GM23338 (cell line): ENCODE results near the gene TEX30. TPM values are rescaled to one million over a fixed set of nuclear protein-coding genes. Genes with fewer than 3 reads are reported as not detected.

Experiments used
- ATAC-seq: fragments of 200-7000 bp; cut with Tn5 transposase; 3 replicates; pipeline ENCODE4 v1.9.1; 2020
- DNase-seq: peaks from one replicate; pipeline ENCODE4 v3.0.0-alpha.2; 2015; ENCODE audit warnings: low spot score
- H2AFZ ChIP-seq: fragments of 200-600 bp; sonication (generic); 2 replicates; pipeline ENCODE4 v1.8.0; 2016; ENCODE audit warnings: antibody characterized with exemption, mild to moderate bottlenecking, moderate library complexity
- H3F3A ChIP-seq: fragments of 200-600 bp; sonication (generic); replicated peaks from 2 replicates; pipeline ENCODE4 v1.8.0; 2017; ENCODE audit warnings: antibody characterized with exemption, mixed run types, low read depth
- H3K27ac ChIP-seq: fragments of 200-600 bp; sonication (generic); 2 replicates; pipeline ENCODE4 v1.6.1; 2016; ENCODE audit warnings: low read depth
- H3K27me3 ChIP-seq: fragments of 200-600 bp; sonication (generic); 2 replicates; pipeline ENCODE4 v1.8.0; 2016; ENCODE audit warnings: mild to moderate bottlenecking, mixed run types, moderate library complexity; ENCODE audit not compliant: insufficient read depth
- H3K36me3 ChIP-seq: fragments of 200-600 bp; sonication (generic); 2 replicates; pipeline ENCODE4 v1.8.0; 2016; ENCODE audit warnings: mild to moderate bottlenecking; ENCODE audit not compliant: insufficient read depth
- H3K4me1 ChIP-seq: fragments of 200-600 bp; sonication (generic); 2 replicates; pipeline ENCODE4 v1.8.0; 2016; ENCODE audit warnings: mild to moderate bottlenecking, moderate library complexity; ENCODE audit not compliant: insufficient read depth
- H3K4me2 ChIP-seq: fragments of 200-600 bp; sonication (generic); 2 replicates; pipeline ENCODE4 v1.7.1; 2017; ENCODE audit warnings: mixed run types
- H3K4me3 ChIP-seq: fragments of 200-600 bp; sonication (generic); 2 replicates; pipeline ENCODE4 v1.6.1; 2016; ENCODE audit warnings: mixed run types
- H3K79me2 ChIP-seq: fragments of 200-600 bp; sonication (generic); replicated peaks from 2 replicates; pipeline ENCODE4 v1.8.0; 2017; ENCODE audit warnings: mild to moderate bottlenecking; ENCODE audit not compliant: insufficient read depth
- H3K9me2 ChIP-seq: fragments of 200-600 bp; sonication (generic); 2 replicates; pipeline ENCODE4 v1.8.0; 2017; ENCODE audit not compliant: insufficient read depth
- H4K20me1 ChIP-seq: fragments of 200-600 bp; sonication (generic); replicated peaks from 2 replicates; pipeline ENCODE4 v1.8.0; 2017; ENCODE audit warnings: mild to moderate bottlenecking; ENCODE audit not compliant: insufficient read depth
- H3K27ac Mint-ChIP-seq: 2 replicates; pipeline ENCODE4 v1.8.0; 2020; ENCODE audit warnings: inconsistent platforms, mild to moderate bottlenecking, moderate library complexity, mixed read lengths
- H3K27me3 Mint-ChIP-seq: 3 replicates; pipeline ENCODE4 v1.8.0; 2022; ENCODE audit warnings: low read depth, mild to moderate bottlenecking, moderate library complexity, mixed read lengths, inconsistent platforms; ENCODE audit not compliant: insufficient read depth, poor library complexity
- H3K36me3 Mint-ChIP-seq: 3 replicates; pipeline ENCODE4 v1.8.0; 2021; ENCODE audit warnings: low read depth, mild to moderate bottlenecking, inconsistent platforms, moderate library complexity, mixed read lengths
- H3K4me1 Mint-ChIP-seq: 3 replicates; pipeline ENCODE4 v1.8.0; 2020; ENCODE audit warnings: mild to moderate bottlenecking, inconsistent platforms, mixed read lengths
- H3K4me3 Mint-ChIP-seq: 3 replicates; pipeline ENCODE4 v1.8.0; 2021; ENCODE audit warnings: moderate library complexity, mild to moderate bottlenecking, inconsistent platforms, mixed read lengths
- H3K9me3 Mint-ChIP-seq: 3 replicates; pipeline ENCODE4 v1.8.0; 2020; ENCODE audit warnings: moderate library complexity, mild to moderate bottlenecking, inconsistent platforms, mixed read lengths
- CREB1 ChIP-seq: fragments of 250-450 bp; sonication (Bioruptor Pico); IDR thresholded peaks from 2 replicates; pipeline ENCODE4 v1.5.0; 2020; ENCODE audit warnings: low read depth, mild to moderate bottlenecking, moderate library complexity
- CTCF ChIP-seq, 2 experiments: fragments of 200-600 bp in 1 of 2; sonication (generic) in 1 of 2; conservative IDR thresholded peaks; 2 replicates each; pipeline versions ENCODE4 v1.5.1 to v1.6.1; 2016 to 2017; ENCODE audit warnings: antibody characterized with exemption in 2 of 2, low read depth in 2 of 2, mild to moderate bottlenecking in 2 of 2, moderate library complexity in 1 of 2
- ETS1 ChIP-seq: IDR thresholded peaks from 2 replicates; pipeline ENCODE4 v1.6.1; 2016; ENCODE audit warnings: antibody characterized with exemption
- EZH2 ChIP-seq: fragments of 200-600 bp; sonication (generic); IDR thresholded peaks from one replicate; pipeline ENCODE4 v1.8.0; 2017; ENCODE audit warnings: antibody characterized with exemption, mild to moderate bottlenecking, low read depth; ENCODE audit not compliant: unreplicated experiment
- EZH2phosphoT487 ChIP-seq: fragments of 200-600 bp; sonication (generic); IDR thresholded peaks from one replicate; pipeline ENCODE4 v1.8.1; 2018; ENCODE audit warnings: antibody characterized with exemption; ENCODE audit not compliant: unreplicated experiment
- JUNB ChIP-seq: IDR thresholded peaks from one replicate; pipeline ENCODE4 v1.6.1; 2016; ENCODE audit warnings: antibody characterized with exemption; ENCODE audit not compliant: unreplicated experiment
- NANOG ChIP-seq: IDR thresholded peaks from 2 replicates; pipeline ENCODE4 v1.6.1; 2016; ENCODE audit warnings: antibody characterized with exemption, borderline replicate concordance
- POLR2AphosphoS5 ChIP-seq: IDR thresholded peaks from 2 replicates; pipeline ENCODE4 v1.6.1; 2016; ENCODE audit warnings: antibody characterized with exemption, low read depth
- REST ChIP-seq: IDR thresholded peaks from one replicate; pipeline ENCODE4 v1.6.1; 2018; ENCODE audit warnings: antibody characterized with exemption; ENCODE audit not compliant: unreplicated experiment
- STAT1 ChIP-seq: IDR thresholded peaks from one replicate; pipeline ENCODE4 v1.6.1; 2016; ENCODE audit warnings: antibody characterized with exemption; ENCODE audit not compliant: unreplicated experiment
- ZNF114 ChIP-seq: fragments of 250-450 bp; sonication (Bioruptor Pico); IDR thresholded peaks from 2 replicates; pipeline ENCODE4 v1.5.0; 2020; ENCODE audit warnings: mild to moderate bottlenecking, moderate library complexity
- ZNF331 ChIP-seq: fragments of 250-450 bp; sonication (Bioruptor Pico); IDR thresholded peaks from 2 replicates; pipeline ENCODE4 v1.5.0; 2020; ENCODE audit warnings: low read depth, mild to moderate bottlenecking, moderate library complexity
- ZNF462 ChIP-seq: fragments of 250-450 bp; sonication (Bioruptor Pico); IDR thresholded peaks from 2 replicates; pipeline ENCODE4 v1.5.0; 2020; ENCODE audit warnings: mild to moderate bottlenecking, moderate library complexity
- polyA plus RNA-seq: library from polyadenylated mRNA; unstranded; fragments of >200 nt; fragmentation: Nextera tagmentation; extraction: Ambion mirVana; gene quantifications from 2 replicates; pipeline ENCODE4 v1.2.1, GENCODE V29; 2016
- total RNA-seq: library from RNA; depleted of rRNA; stranded (reverse); fragments of >200 nt; shearing (Covaris generic); gene quantifications from 2 replicates; pipeline ENCODE4 v1.2.3, GENCODE V29; 2014

The TEX30 gene
- total and polyA plus RNA-seq, 2 experiments from 2014 or later: 6.3 to 28.2 TPM

GRCh38 chr13:102817241-102817640, 43.7 kb upstream of the TEX30 start:
- DNase-seq (no peak), ATAC-seq (no peak)
- no peak overlapping the region for H2AFZ ChIP-seq
- no peaks in the 10 kb centered on the region for H3K27me3 ChIP-seq
- Mint-ChIP-seq H3K4me3 (no peak overlapping the region), H3K36me3 (no peaks in the 10 kb centered on the region; the same call in 2 of the 3 replicates), H3K27ac (no peak overlapping the region), H3K9me3 (0 out of 3 replicates have a peak, but pooled peaks cover under 1% of the 10 kb centered on the region), H3K4me1 (0 out of 3 replicates have a peak, but pooled peaks cover 3% of the 10 kb centered on the region), H3K27me3 (no peaks in the 10 kb centered on the region)
- no peak overlapping the region for H3K27ac ChIP-seq
- no peak overlapping the region for H3K4me3 ChIP-seq
- no peaks in the 10 kb centered on the region for H3F3A ChIP-seq
- no peaks in the 10 kb centered on the region for H3K79me2 ChIP-seq
- H3K36me3 ChIP-seq: no peaks in the 10 kb centered on the region
- TF ChIP-seq JUNB: no peak
- TF ChIP-seq ZNF114 (CRISPR knock-in tag): no peak
- TF ChIP-seq NANOG: no peak
- no peak for TF ChIP-seq EZH2
- no peak for TF ChIP-seq ZNF331 (CRISPR knock-in tag)
- TF ChIP-seq CREB1 (CRISPR knock-in tag): no peak
- TF ChIP-seq POLR2AphosphoS5: no peak
- TF ChIP-seq CTCF (conservative IDR thresholded peaks at IDR 0.05; ENCODE audit: low read depth in 2 of 2): no peak
- TF ChIP-seq EZH2phosphoT487: no peak
- no peak for TF ChIP-seq REST
- TF ChIP-seq ZNF462 (CRISPR knock-in tag): no peak
- no peak for TF ChIP-seq STAT1
- no peak for TF ChIP-seq ETS1
- H3K4me2 ChIP-seq: no peak overlapping the region
- no peaks in the 10 kb centered on the region for H3K4me1 ChIP-seq
- no peaks in the 10 kb centered on the region for H3K9me2 ChIP-seq
- H4K20me1 ChIP-seq: no peaks in the 10 kb centered on the region
